Mesenchymal stem cell (in vitro differentiated cells and primary cell): Measurements from ENCODE around the gene SCNN1B.

Source experiments
- DNase-seq: peaks from one replicate; pipeline ENCODE4 v3.0.0-alpha.2; 2013
- H2AFZ ChIP-seq: one replicate; pipeline ENCODE4 v1.6.1; 2013; ENCODE audit warnings: low read depth, mild to moderate bottlenecking, control low read depth, inconsistent platforms, low read length, moderate library complexity
- H2AK5ac ChIP-seq: 2 replicates; pipeline ENCODE4 v1.6.1; 2013; ENCODE audit warnings: low read length, moderate library complexity, mild to moderate bottlenecking, inconsistent platforms; ENCODE audit not compliant: severe bottlenecking
- H2BK120ac ChIP-seq: one replicate; pipeline ENCODE4 v1.6.1; 2013; ENCODE audit warnings: low read depth, mild to moderate bottlenecking, inconsistent platforms, low read length, moderate library complexity
- H2BK12ac ChIP-seq, 2 experiments: one replicate each; pipeline ENCODE4 v1.6.1; 2013; ENCODE audit warnings: inconsistent platforms in 2 of 2, low read length in 2 of 2, mild to moderate bottlenecking in 2 of 2, moderate library complexity in 2 of 2, control low read depth in 1 of 2
- H2BK15ac ChIP-seq: one replicate; pipeline ENCODE4 v1.6.1; 2013; ENCODE audit warnings: mild to moderate bottlenecking, low read depth, inconsistent platforms; ENCODE audit not compliant: poor library complexity, severe bottlenecking
- H2BK5ac ChIP-seq: 2 replicates; pipeline ENCODE4 v1.6.1; 2013; ENCODE audit warnings: low read depth, mild to moderate bottlenecking, low read length, control low read depth, inconsistent platforms; ENCODE audit not compliant: poor library complexity, severe bottlenecking
- H3K14ac ChIP-seq, 2 experiments: one replicate each; pipeline ENCODE4 v1.6.1; 2013; ENCODE audit warnings: inconsistent platforms in 2 of 2, low read length in 2 of 2, control low read depth in 1 of 2, mild to moderate bottlenecking in 1 of 2, moderate library complexity in 1 of 2
- H3K18ac ChIP-seq, 2 experiments: one replicate each; pipeline ENCODE4 v1.6.1; 2013; ENCODE audit warnings: inconsistent platforms in 2 of 2, low read length in 2 of 2, control low read depth in 1 of 2, low read depth in 1 of 2, mild to moderate bottlenecking in 1 of 2
- H3K23ac ChIP-seq, 2 experiments: one replicate each; pipeline ENCODE4 v1.6.1; 2013; ENCODE audit warnings: inconsistent platforms in 2 of 2, low read length in 2 of 2, mild to moderate bottlenecking in 2 of 2, moderate library complexity in 2 of 2, control low read depth in 1 of 2
- H3K27ac ChIP-seq: 2 replicates; pipeline ENCODE4 v1.5.1; 2013; ENCODE audit warnings: mild to moderate bottlenecking, moderate library complexity, low read length, control low read depth, inconsistent platforms; ENCODE audit not compliant: poor library complexity, severe bottlenecking
- H3K27me3 ChIP-seq, 2 experiments: 2 replicates each; pipeline versions ENCODE4 v1.6.1 to v1.7.0; 2013; ENCODE audit warnings: low read length in 2 of 2, mild to moderate bottlenecking in 2 of 2, moderate library complexity in 2 of 2, control low read depth in 1 of 2, inconsistent platforms in 1 of 2; ENCODE audit not compliant: control insufficient read depth in 1 of 2, insufficient read depth in 1 of 2
- H3K36me3 ChIP-seq, 2 experiments: 2 replicates each; pipeline versions ENCODE4 v1.6.1 to v1.7.0; 2013; ENCODE audit warnings: low read length in 2 of 2, control low read depth in 1 of 2, inconsistent platforms in 1 of 2, low read depth in 1 of 2, mild to moderate bottlenecking in 1 of 2; ENCODE audit not compliant: insufficient read depth in 2 of 2, control insufficient read depth in 1 of 2
- H3K4ac ChIP-seq, 2 experiments: one replicate each; pipeline ENCODE4 v1.6.1; 2013; ENCODE audit warnings: inconsistent platforms in 2 of 2, low read length in 2 of 2, mild to moderate bottlenecking in 2 of 2, moderate library complexity in 2 of 2, control low read depth in 1 of 2, low read depth in 1 of 2
- H3K4me1 ChIP-seq: 2 replicates; pipeline ENCODE4 v1.6.1; 2013; ENCODE audit warnings: low read depth, low read length, control low read depth; ENCODE audit not compliant: control insufficient read depth, insufficient read depth
- H3K4me2 ChIP-seq: 2 replicates; pipeline ENCODE4 v1.6.1; 2013; ENCODE audit warnings: low read length, mild to moderate bottlenecking, inconsistent platforms; ENCODE audit not compliant: poor library complexity, severe bottlenecking
- H3K4me3 ChIP-seq, 2 experiments: 2 replicates each; pipeline versions ENCODE4 v1.5.1 to v1.7.0; 2013; ENCODE audit warnings: low read length in 2 of 2, mild to moderate bottlenecking in 2 of 2, control low read depth in 1 of 2, low read depth in 1 of 2; ENCODE audit not compliant: insufficient read depth in 1 of 2
- H3K79me1 ChIP-seq: replicated peaks from 2 replicates; pipeline ENCODE4 v1.6.1; 2013; ENCODE audit warnings: mild to moderate bottlenecking, control low read depth, low read length, inconsistent platforms; ENCODE audit not compliant: poor library complexity, severe bottlenecking
- H3K9ac ChIP-seq: 2 replicates; pipeline ENCODE4 v1.7.0; 2013; ENCODE audit warnings: mild to moderate bottlenecking, low read length, moderate library complexity
- H3K9me3 ChIP-seq: 2 replicates; pipeline ENCODE4 v1.7.0; 2013; ENCODE audit warnings: mild to moderate bottlenecking, low read length; ENCODE audit not compliant: control insufficient read depth
- H4K8ac ChIP-seq: one replicate; pipeline ENCODE4 v1.6.1; 2013; ENCODE audit warnings: inconsistent platforms, mild to moderate bottlenecking, low read length, moderate library complexity
- H4K91ac ChIP-seq: one replicate; pipeline ENCODE4 v1.6.1; 2013; ENCODE audit warnings: mild to moderate bottlenecking, low read length, inconsistent platforms
- WGBS: methylation state at CpG from one replicate; pipeline ENCODE4 v1.1.7; 2013; ENCODE audit warnings: mixed read lengths; 5-methylcytosine and 5-hydroxymethylcytosine counted together

The SCNN1B gene

DNA sequence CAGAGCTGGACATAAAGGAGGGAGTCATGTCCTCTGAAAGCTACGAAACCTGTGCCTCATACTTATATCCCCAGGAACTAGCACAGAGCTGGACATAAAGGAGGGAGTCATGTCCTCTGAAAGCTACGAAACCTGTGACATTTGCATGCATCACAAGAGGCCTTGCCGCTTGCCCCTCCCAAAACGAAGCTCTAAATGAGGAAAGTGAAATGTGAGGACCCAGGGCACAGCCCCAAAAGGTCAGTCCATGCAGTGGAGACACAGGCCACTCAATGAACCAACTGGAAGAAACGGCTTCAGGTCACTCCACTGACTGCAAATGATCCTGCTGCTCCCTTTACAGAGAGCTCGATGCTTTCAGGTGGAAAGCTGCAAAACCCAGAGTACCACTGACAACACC, 112.6 kb downstream of the SCNN1B start:
- Histone ChIP-seq H3K27ac (no peak overlapping the region), H3K27me3 (no peaks in the 10 kb centered on the region), H3K23ac (no peak overlapping the region), H3K4me2 (no peak overlapping the region), H4K91ac (no peak overlapping the region), H2AFZ (no peak overlapping the region), H3K36me3 (peaks cover 43 to 81% of the 10 kb centered on the region in 2 experiments), H3K14ac (no peak overlapping the region), H3K9me3 (no peaks in the 10 kb centered on the region), H2BK120ac (no peak overlapping the region), H2AK5ac (no peak overlapping the region), H2BK12ac (no peak overlapping the region), H2BK5ac (no peak overlapping the region), H4K8ac (no peak overlapping the region), H2BK15ac (no peak overlapping the region), H3K79me1 (no peaks in the 10 kb centered on the region), H3K18ac (no peak overlapping the region), H3K4ac (no peak overlapping the region), H3K4me1 (peaks cover 6% of the 10 kb centered on the region), H3K9ac (no peak overlapping the region), H3K4me3 (no peak overlapping the region)
- 97% methylated on average over 5 of the region's 6 CpGs for WGBS
- DNase-seq, result no peak

DNA sequence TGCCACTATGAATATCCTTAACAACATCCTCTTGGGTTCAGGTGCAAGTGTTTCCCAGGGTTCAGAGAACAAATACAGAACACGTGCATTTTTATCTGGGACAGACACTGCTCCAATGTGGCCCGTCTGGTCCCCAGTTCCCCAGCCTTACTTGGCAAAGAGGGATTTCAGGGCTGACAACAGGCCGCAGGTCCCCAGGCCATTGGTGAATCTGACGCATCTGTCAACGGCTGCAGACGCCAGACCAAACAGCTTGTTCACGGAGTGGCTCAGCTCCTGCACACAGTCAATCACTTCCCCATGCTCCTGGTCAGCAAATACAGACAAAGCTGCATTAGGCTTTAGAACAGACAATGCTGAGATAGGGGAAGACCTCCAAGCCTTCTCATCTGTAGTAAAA, 114.7 kb downstream of the SCNN1B start:
- H3K4ac ChIP-seq, result no peak overlapping the region
- H2BK120ac ChIP-seq, result no peak overlapping the region
- DNase-seq, result no peak
- no peak overlapping the region for H2AFZ ChIP-seq
- 94% methylated on average over 7 of the region's 7 CpGs for WGBS
- H3K4me1 ChIP-seq, result peaks cover 4% of the 10 kb centered on the region
- peaks cover 46 to 66% of the 10 kb centered on the region in 2 experiments for H3K36me3 ChIP-seq
- H3K27ac ChIP-seq, result no peak overlapping the region
- no peak overlapping the region for H3K4me3 ChIP-seq
- H3K9ac ChIP-seq, result no peak overlapping the region
- H3K79me1 ChIP-seq, result no peaks in the 10 kb centered on the region
- no peaks in the 10 kb centered on the region for H3K9me3 ChIP-seq
- H2AK5ac ChIP-seq, result no peak overlapping the region
- no peak overlapping the region for H2BK5ac ChIP-seq
- H3K14ac ChIP-seq, result no peak overlapping the region
- H3K27me3 ChIP-seq, result no peaks in the 10 kb centered on the region
- H2BK12ac ChIP-seq, result no peak overlapping the region
- no peak overlapping the region for H2BK15ac ChIP-seq
- H3K23ac ChIP-seq, result no peak overlapping the region
- H3K18ac ChIP-seq, result no peak overlapping the region
- H4K91ac ChIP-seq, result no peak overlapping the region
- H3K4me2 ChIP-seq, result no peak overlapping the region
- no peak overlapping the region for H4K8ac ChIP-seq

DNA sequence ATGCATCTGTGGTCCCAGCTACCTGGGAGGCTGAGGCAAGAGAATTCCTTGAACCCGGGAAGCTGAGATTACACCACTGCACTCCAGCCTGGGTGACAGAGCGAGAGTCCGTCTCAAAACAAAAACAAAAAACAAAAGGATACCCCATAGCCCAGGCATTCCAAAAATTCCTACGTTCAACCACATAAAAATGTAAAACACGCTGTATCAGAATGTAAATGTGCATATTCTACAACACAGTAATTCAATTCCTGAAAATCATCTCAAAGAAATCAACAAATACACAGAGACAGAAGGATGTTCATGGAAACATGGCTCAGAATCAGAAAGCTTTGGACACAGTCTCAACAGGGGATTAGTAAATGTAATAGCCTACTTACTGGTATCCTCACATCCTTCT, 117.9 kb downstream of the SCNN1B start:
- Histone ChIP-seq H3K9ac (no peak overlapping the region), H3K4ac (no peak overlapping the region), H2AK5ac (no peak overlapping the region), H2BK5ac (no peak overlapping the region), H2BK120ac (no peak overlapping the region), H2AFZ (no peak overlapping the region), H3K14ac (no peak overlapping the region), H3K79me1 (no peaks in the 10 kb centered on the region), H4K91ac (no peak overlapping the region), H2BK12ac (no peak overlapping the region), H4K8ac (no peak overlapping the region), H3K27ac (peak overlapping the region; percentile 72), H3K27me3 (no peaks in the 10 kb centered on the region), H3K18ac (no peak overlapping the region), H3K23ac (no peak overlapping the region), H2BK15ac (no peak overlapping the region), H3K4me1 (peaks cover 18% of the 10 kb centered on the region), H3K9me3 (no peaks in the 10 kb centered on the region), H3K4me2 (no peak overlapping the region), H3K4me3 (no peak overlapping the region), H3K36me3 (peaks cover 23 to 42% of the 10 kb centered on the region in 2 experiments)
- DNase-seq, result peak; percentile 10
- WGBS, result 64% methylated on average over 5 of the region's 5 CpGs

DNA sequence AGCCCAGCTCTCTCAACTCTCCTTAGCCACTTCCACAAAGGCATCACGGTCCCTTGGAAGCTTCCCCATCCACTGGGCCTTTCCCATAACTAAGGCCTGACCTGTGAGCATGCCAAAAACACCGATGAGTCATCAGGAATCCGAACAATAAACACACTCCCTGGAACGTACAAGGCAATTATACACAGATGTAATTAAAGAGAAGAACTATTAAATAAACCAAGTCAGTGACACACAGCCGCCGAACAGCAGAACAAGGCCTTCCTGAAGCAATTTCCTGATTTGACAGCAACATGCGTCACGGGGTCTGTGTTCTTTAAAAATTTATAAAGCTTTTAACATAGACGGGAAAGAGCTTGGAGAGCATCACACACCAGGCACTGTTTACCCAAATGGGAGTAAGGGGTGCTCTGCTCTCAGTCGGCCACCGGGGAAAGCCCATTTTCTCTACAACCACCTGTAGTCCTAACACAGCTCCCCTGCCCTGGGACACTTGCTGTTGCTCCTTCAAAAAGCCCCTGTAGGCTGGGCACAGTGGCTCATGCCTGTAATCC, 121.5 kb downstream of the SCNN1B start:
- Histone ChIP-seq H3K4me1 (peaks cover 18% of the 10 kb centered on the region), H3K14ac (no peak overlapping the region), H2BK12ac (peak overlapping the region in 1 of 2 experiments; percentile 96), H3K4ac (peak overlapping the region in 1 of 2 experiments; percentile 78), H3K27ac (peak overlapping the region; percentile 76), H4K8ac (no peak overlapping the region), H3K9ac (peak overlapping the region; percentile 71), H3K36me3 (peaks cover 8 to 11% of the 10 kb centered on the region in 2 experiments), H2BK5ac (no peak overlapping the region), H3K18ac (peak overlapping the region in 1 of 2 experiments; percentile 92), H3K79me1 (peaks cover 2% of the 10 kb centered on the region), H2AK5ac (peak overlapping the region; percentile 11), H3K9me3 (no peaks in the 10 kb centered on the region), H2AFZ (no peak overlapping the region), H2BK15ac (no peak overlapping the region), H3K23ac (no peak overlapping the region), H3K4me3 (peak overlapping the region in 1 of 2 experiments; percentile 10), H2BK120ac (no peak overlapping the region), H3K4me2 (no peak overlapping the region), H3K27me3 (no peaks in the 10 kb centered on the region), H4K91ac (no peak overlapping the region)
- peak; percentile 97 for DNase-seq
- WGBS, result 1% methylated on average over 11 of the region's 11 CpGs
